ENCODE data around the gene NUDT14. TPM values are rescaled to one million over a fixed set of nuclear protein-coding genes. Genes with fewer than 3 reads are reported as not detected.

NUDT14 gene
- total RNA-seq, 4 donors from 2014 or later, result 0.66 to 2.7 (median 1.8) TPM

GRCh38 chr14:105224845-105225570 lies 43.9 kb upstream of the NUDT14 start:
- no peaks in the 10 kb centered on the region for H3K27me3 ChIP-seq

GRCh38 chr14:105223770-105224544 lies 42.8 kb upstream of the NUDT14 start:
- no peak for TF ChIP-seq CTCF (IDR thresholded peaks at IDR 0.05)
- no peak for TF ChIP-seq EP300 (IDR thresholded peaks at IDR 0.05)
- TF ChIP-seq POLR2A (IDR thresholded peaks at IDR 0.05), result no peak
- Histone ChIP-seq H3K27me3 (no peaks in the 10 kb centered on the region), H3K4me1 (no peaks in the 10 kb centered on the region), H3K9me3 (no peaks in the 10 kb centered on the region), H3K4me3 (no peak overlapping the region), H3K36me3 (peaks cover 0 to 90% (median 18%) of the 10 kb centered on the region in 3 donors), H3K27ac (no peak overlapping the region)
- no peak for DNase-seq (ENCODE audit: low spot score in 2 of 2)
- WGBS, 2 donors, result 92 to 93% methylated on average over 15 of the region's 15 CpGs

More at GRCh38 chr14:105224845-105225570, 43.9 kb upstream of the NUDT14 start:
- Histone ChIP-seq H3K4me3 (no peak overlapping the region), H3K27ac (no peak overlapping the region), H3K36me3 (peaks cover 0 to 80% (median 11%) of the 10 kb centered on the region in 3 donors), H3K4me1 (no peaks in the 10 kb centered on the region), H3K9me3 (no peaks in the 10 kb centered on the region)
- DNase-seq (ENCODE audit: low spot score in 2 of 2), result no peak
- no peak for TF ChIP-seq CTCF (IDR thresholded peaks at IDR 0.05)
- no peak for TF ChIP-seq EP300 (IDR thresholded peaks at IDR 0.05)
- TF ChIP-seq POLR2A (IDR thresholded peaks at IDR 0.05), result no peak
- 86 to 88% methylated on average over 10 to 11 of the region's 11 CpGs for WGBS, 2 donors

- 90 to 94% methylated on average over 16 of the region's 16 CpGs for WGBS, 2 donors
- Histone ChIP-seq H3K27ac (no peak overlapping the region), H3K9me3 (no peaks in the 10 kb centered on the region), H3K27me3 (no peaks in the 10 kb centered on the region), H3K36me3 (peaks cover 0 to 93% (median 21%) of the 10 kb centered on the region in 3 donors), H3K4me3 (no peak overlapping the region), H3K4me1 (no peaks in the 10 kb centered on the region)
- DNase-seq (ENCODE audit: low spot score in 2 of 2), result no peak
- TF ChIP-seq CTCF (IDR thresholded peaks at IDR 0.05), result no peak
- no peak for TF ChIP-seq EP300 (IDR thresholded peaks at IDR 0.05)
- TF ChIP-seq POLR2A (IDR thresholded peaks at IDR 0.05), result no peak
These were observed 42.1 kb upstream of the NUDT14 start for GRCh38 chr14:105223260-105223659.

GRCh38 chr14:105221598-105222178 lies 40.6 kb upstream of the NUDT14 start:
- H3K36me3 ChIP-seq, result peaks cover 0 to 98% (median 21%) of the 10 kb centered on the region in 3 donors
- no peak overlapping the region for H3K27ac ChIP-seq
- no peak overlapping the region for H3K4me3 ChIP-seq
- H3K9me3 ChIP-seq, result no peaks in the 10 kb centered on the region
- WGBS, 2 donors, result 93% methylated on average over 19 to 26 of the region's 27 CpGs
- TF ChIP-seq CTCF (IDR thresholded peaks at IDR 0.05) (no peak), POLR2A (IDR thresholded peaks at IDR 0.05) (no peak), EP300 (IDR thresholded peaks at IDR 0.05) (no peak)
- no peaks in the 10 kb centered on the region for H3K4me1 ChIP-seq
- DNase-seq (ENCODE audit: low spot score in 2 of 2), result no peak
- H3K27me3 ChIP-seq, result no peaks in the 10 kb centered on the region

All from tibial nerve (tissue), 4 donors.